GM12892 (cell line): ENCODE measurements around the gene SAPCD1. TPM values are rescaled to one million over a fixed set of nuclear protein-coding genes. Genes with fewer than 3 reads are reported as not detected.

Experiments
- DNase-seq: peaks from one replicate; pipeline ENCODE4 v3.0.0; 2011; ENCODE audit not compliant: insufficient read length
- FAIRE-seq: peaks from 2 replicates; lab custom pipeline; 2011; peaks lifted over from hg19 to GRCh38; lab: Jason Lieb, UNC
- POLR2A ChIP-seq: IDR thresholded peaks from 2 replicates; pipeline ENCODE4 v1.6.1; 2011; ENCODE audit warnings: low read depth, low read length, control low read depth
- POLR2AphosphoS5 ChIP-seq: IDR thresholded peaks from 2 replicates; pipeline ENCODE4 v1.6.1; 2011; ENCODE audit warnings: low read depth, low read length, control low read depth
- TAF1 ChIP-seq: IDR thresholded peaks from 2 replicates; pipeline ENCODE4 v1.6.1; 2011; ENCODE audit warnings: low read depth, mild to moderate bottlenecking, control low read depth, low read length, borderline replicate concordance
- polyA plus RNA-seq: library from polyadenylated mRNA; unstranded; fragments of >200 nt; gene quantifications from one replicate; pipeline ENCODE4 v1.2.1, GENCODE V29; 2012; ENCODE audit warnings: missing spikeins, inconsistent platforms; ENCODE audit not compliant: missing spikeins

SAPCD1 gene
- 27.3 TPM for polyA plus RNA-seq

GRCh38 chr6:31762356-31762755, at the start of gene SAPCD1:
TSS of gene SAPCD1 (plus strand) at chr6:31762656. CDS start at chr6:31763055, 399 bp downstream.
- FAIRE-seq: no peak
- DNase-seq: no peak
- TF ChIP-seq TAF1 (no peak), POLR2AphosphoS5 (no peak), POLR2A (no peak)

DNA sequence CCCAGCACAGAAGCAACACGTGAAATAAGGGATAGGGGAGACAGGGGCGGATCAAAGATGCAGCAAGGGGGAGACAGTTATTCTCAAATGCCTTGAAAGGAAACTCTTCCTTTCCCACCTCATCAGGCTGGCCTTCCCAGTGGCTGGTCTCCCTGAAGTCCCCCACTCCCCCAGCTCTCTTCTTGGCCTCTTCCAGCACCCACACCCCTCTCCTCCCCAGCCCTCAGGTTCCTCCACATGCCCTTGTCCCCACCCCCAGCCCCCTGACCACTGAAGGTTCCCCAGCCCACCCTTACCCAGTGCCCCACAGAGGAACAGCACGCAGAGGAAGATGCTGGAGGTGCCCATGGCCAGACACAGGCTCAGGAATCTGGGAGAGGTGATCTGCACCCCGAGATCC, 49.0 kb upstream of the SAPCD1 start:
- FAIRE-seq (no peak), DNase-seq (no peak)
- TF ChIP-seq POLR2A (no peak), POLR2AphosphoS5 (no peak), TAF1 (no peak)

DNA sequence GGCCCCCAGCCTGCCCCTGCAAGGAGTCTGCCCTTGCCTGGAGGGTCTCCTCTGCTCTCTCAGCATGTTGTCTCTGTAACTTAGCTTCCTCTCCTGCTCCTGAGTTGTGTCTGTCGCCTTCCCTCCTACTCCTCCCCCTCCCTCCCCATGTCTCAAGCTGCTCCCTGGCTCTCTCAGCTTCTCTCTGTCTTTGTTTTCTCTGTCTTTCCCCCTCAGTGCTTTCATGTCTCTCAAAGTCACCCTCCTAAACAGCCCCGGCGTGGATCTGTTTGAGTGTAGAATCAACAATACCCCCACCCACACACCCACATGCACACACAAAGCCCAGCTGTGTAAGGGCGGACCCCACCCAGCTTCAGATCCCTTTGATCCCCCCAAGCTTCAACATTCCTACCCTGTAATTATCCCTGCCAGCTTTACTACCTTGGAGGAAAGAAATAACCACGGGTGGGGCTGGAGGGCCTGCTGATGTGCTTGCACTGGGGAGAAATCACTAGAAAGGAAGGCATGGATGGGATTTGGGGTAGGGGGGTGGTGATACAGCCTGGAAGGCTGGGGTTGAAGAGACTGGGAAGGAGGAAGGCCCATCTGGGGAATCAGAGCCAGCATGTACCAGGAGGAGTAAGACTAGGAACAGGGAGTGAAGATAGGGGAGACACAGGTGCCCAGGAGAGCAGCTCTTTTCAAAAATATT, 48.3 kb upstream of the SAPCD1 start:
- TF ChIP-seq POLR2A: no peak
- TF ChIP-seq POLR2AphosphoS5: no peak
- no peak for TF ChIP-seq TAF1
- FAIRE-seq (no peak), DNase-seq (no peak)

GRCh38 chr6:31715022-31715958, 47.2 kb upstream of the SAPCD1 start, which contains the start of gene LY6G6D:
TSS of gene LY6G6D (plus strand) at chr6:31715348. CDS start at chr6:31715356, 8 bp downstream.
- TF ChIP-seq POLR2A: no peak
- no peak for TF ChIP-seq TAF1
- no peak for TF ChIP-seq POLR2AphosphoS5
- no peak for FAIRE-seq
- no peak for DNase-seq

DNA sequence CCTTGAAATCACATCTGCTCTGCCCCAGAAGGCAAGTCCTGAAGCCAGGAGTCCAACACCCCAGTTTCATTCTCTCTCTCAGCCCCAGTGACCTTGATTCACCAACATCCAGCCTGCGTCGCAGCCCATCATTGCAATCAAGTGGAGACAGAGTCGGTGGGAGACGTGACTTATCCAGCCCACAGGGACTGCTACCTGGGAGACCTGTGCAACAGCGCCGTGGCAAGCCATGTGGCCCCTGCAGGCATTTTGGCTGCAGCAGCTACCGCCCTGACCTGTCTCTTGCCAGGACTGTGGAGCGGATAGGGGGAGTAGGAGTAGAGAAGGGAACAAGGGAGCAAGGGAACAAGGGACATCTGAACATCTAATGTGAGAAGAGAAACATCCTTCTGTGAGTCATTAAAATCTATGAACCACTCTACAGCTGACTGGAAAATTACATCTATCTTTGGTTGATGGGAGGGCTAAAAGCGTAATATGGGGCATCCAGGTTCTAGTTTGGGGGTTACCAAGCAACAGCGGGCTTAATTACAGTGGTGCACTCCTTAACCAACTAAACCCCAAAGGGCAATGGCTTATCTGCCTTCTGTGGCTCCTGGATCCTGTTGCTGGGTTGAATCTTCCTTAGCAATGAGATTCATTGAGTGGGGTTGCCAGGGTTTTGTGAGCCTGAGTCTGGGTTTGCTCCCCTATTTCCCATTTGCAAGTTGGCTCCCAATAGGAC, 44.8 kb upstream of the SAPCD1 start:
- DNase-seq: no peak
- no peak for TF ChIP-seq TAF1
- TF ChIP-seq POLR2AphosphoS5: no peak
- TF ChIP-seq POLR2A: no peak
- no peak for FAIRE-seq

DNA sequence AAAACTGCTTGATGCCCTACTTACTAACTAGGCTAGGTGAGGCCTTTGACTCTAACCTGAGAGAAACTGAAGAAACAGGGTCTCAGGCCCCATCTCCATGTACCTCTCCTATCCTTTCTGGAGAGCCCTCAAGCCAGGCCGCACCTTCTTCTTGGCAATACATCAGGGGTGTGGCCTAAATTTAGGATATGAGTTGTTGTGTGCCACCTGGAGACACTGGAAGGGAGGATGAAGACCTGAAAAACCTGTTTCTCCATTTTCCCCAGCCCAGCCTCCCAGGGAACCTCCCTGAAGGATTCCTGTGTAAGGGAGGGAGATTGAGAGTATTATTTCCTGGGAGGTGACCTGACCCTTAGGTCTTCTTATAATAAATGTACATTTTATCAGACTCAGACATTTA, 44.2 kb upstream of the SAPCD1 start:
- FAIRE-seq (no peak), DNase-seq (no peak)
- TF ChIP-seq POLR2AphosphoS5: no peak
- no peak for TF ChIP-seq TAF1
- TF ChIP-seq POLR2A: no peak

GRCh38 chr6:31719001-31719400, 43.5 kb upstream of the SAPCD1 start:
- FAIRE-seq (no peak), DNase-seq (no peak)
- TF ChIP-seq POLR2A (no peak), TAF1 (no peak), POLR2AphosphoS5 (no peak)

DNA sequence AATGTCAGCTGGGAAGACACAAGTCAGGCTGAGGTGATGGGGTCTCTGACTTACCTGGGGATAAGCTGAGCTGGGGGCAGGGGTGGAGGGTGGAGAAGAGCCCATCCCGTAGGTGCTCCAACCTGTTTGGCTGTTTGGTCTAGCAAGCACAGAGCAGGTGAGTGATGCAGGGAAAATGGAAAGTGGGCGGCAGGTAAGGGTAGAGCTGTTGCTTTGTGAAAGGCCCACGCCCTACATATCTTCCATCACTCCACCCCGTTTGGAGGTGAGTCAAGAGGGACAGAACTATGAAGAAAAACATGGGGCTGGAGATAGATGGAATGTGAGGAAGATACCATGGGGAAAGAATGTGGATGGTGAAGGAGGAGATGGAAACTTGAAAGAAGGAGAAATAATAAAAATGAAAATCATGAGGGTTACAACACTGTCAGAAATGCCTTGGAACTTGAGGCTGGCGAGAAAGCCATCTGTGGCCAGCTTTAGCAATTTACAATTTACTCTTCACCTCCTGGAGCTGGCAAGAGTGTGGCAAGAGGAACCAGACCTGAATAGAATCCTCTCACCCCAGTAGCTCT, 42.2 kb upstream of the SAPCD1 start:
- FAIRE-seq (no peak), DNase-seq (no peak)
- no peak for TF ChIP-seq TAF1
- TF ChIP-seq POLR2A: no peak

- no peak for DNase-seq
- no peak for FAIRE-seq
These were observed 41.0 kb upstream of the SAPCD1 start, which contains the start of gene LY6G6C for GRCh38 chr6:31721351-31722020. TSS of gene LY6G6C (minus strand) at chr6:31721746. CDS start at chr6:31721679, 67 bp downstream.

DNA sequence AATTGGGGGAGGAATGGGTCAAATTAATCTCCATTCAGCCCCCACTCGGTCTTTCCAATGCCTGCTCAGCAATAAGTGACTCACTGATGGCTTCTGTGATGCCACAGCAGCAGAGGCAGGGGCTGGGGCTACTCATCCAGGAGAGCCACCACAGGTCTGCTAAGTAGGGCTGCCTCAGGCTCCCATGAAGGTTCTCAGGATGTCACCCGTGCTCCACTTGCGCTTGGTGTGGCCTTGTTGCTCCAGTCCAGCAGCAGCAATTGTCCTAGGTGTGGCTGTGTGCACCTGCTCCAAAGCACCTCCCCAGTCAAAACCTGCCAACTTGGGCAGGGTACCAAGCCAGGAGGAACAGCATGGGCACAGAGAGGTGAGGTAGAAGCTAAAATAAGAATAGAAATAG, 40.3 kb upstream of the SAPCD1 start:
- no peak for TF ChIP-seq TAF1
- TF ChIP-seq POLR2A: no peak
- no peak for TF ChIP-seq POLR2AphosphoS5
- no peak for DNase-seq
- FAIRE-seq: no peak

More at GRCh38 chr6:31721351-31722020, 41.0 kb upstream of the SAPCD1 start, which contains the start of gene LY6G6C:
- no peak for TF ChIP-seq POLR2A
